Muscle layer of colon (tissue), 2 donors: ENCODE results near the gene CREBBP.

Experiments
- H3K27ac ChIP-seq: one replicate; pipeline ENCODE4 v1.7.0; 2013; ENCODE audit warnings: low read depth, mild to moderate bottlenecking, low read length, moderate library complexity
- H3K27me3 ChIP-seq, 2 donors: one replicate each; pipeline ENCODE4 v1.7.0; 2013; ENCODE audit warnings: low read length in 2 of 2, mild to moderate bottlenecking in 2 of 2; ENCODE audit not compliant: insufficient read depth in 2 of 2, control insufficient read depth in 1 of 2
- H3K36me3 ChIP-seq: one replicate; pipeline ENCODE4 v1.7.0; 2013; ENCODE audit warnings: mild to moderate bottlenecking, low read length; ENCODE audit not compliant: insufficient read depth
- H3K4me1 ChIP-seq: one replicate; pipeline ENCODE4 v1.7.0; 2013; ENCODE audit warnings: mild to moderate bottlenecking, low read length; ENCODE audit not compliant: insufficient read depth
- H3K4me3 ChIP-seq, 2 donors: one replicate each; pipeline ENCODE4 v1.7.0; 2013; ENCODE audit warnings: low read length in 2 of 2, low read depth in 1 of 2, mild to moderate bottlenecking in 1 of 2, moderate library complexity in 1 of 2
- H3K9ac ChIP-seq: one replicate; pipeline ENCODE4 v1.7.0; 2013; ENCODE audit warnings: low read length
- H3K9me3 ChIP-seq: one replicate; pipeline ENCODE4 v1.7.0; 2013; ENCODE audit warnings: mild to moderate bottlenecking, low read length
- donor health status: abdominal sarcoma.
- donor health status: Adenocarcinoma of cecum.

Gene CREBBP

DNA sequence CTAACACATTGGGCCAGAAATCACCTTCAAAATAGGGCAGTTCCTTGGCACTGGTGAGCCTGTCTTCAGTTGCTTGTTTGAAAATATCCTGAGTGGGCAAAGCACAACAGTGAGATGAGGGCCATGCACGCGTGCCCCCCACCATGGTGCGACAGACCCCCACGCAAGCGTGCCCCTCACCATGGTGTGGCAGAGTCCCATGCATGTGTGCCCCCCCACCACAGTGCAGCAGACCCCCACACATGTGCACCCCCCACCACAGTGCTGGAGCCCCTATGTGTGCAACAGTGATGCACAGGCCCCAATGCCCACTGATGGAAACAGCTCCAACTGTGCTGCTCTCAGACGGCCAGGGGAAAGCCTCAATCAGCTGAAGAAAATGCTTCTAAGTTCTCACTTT is 144.4 kb downstream of the CREBBP start:
- peaks cover 79% of the 10 kb centered on the region for H3K36me3 ChIP-seq
- H3K4me1 ChIP-seq: no peaks in the 10 kb centered on the region
- H3K9ac ChIP-seq: no peak overlapping the region
- H3K27me3 ChIP-seq: no peaks in the 10 kb centered on the region
- H3K9me3 ChIP-seq: no peaks in the 10 kb centered on the region
- H3K27ac ChIP-seq: no peak overlapping the region
- no peak overlapping the region for H3K4me3 ChIP-seq

DNA sequence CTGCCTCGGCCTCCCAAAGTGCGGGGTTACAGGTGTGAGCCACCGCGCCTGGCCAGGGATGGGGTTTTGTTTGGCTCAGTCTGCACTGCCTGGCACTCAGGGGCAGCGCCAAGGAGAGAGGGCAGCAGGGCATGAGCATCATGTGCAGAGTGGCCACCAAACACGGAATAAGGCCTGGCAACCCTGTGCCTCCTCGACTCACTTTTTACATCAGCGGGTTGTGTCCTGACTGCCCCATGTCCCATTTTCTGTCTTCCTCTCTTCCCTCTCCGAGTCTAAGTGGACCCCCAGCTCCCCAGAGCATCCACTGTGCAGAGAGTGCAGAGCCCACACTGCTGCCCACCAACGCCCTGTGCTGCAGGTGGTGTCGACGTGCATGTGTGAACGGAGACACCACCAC is 145.0 kb downstream of the CREBBP start:
- Histone ChIP-seq H3K4me1 (no peaks in the 10 kb centered on the region), H3K9me3 (no peaks in the 10 kb centered on the region), H3K9ac (no peak overlapping the region), H3K36me3 (peaks cover 79% of the 10 kb centered on the region), H3K27me3 (no peaks in the 10 kb centered on the region), H3K4me3 (no peak overlapping the region), H3K27ac (no peak overlapping the region)

DNA sequence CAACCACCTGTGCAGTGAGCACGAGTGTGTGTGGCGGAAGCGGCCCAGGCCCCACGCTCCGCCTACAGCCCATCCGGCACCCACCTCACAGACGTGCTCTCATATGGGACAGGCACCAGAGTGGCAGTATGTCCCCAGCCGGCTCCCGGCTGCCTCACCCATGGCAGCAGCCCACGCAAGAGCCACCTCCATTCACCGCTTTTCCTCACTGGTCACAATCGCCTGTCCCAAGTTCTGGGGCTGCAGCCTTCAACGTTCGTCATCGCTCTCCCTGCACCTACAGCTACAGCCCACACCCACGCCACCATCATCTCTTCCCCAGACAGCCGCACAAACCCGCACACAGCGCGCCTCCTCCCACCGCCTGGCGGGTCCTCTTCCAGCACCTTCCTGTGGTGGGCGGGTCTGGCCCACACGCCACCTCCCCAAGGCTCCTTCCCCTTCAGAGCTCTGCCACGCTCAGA is 145.7 kb downstream of the CREBBP start:
- Histone ChIP-seq H3K9me3 (no peaks in the 10 kb centered on the region), H3K4me1 (no peaks in the 10 kb centered on the region)

DNA sequence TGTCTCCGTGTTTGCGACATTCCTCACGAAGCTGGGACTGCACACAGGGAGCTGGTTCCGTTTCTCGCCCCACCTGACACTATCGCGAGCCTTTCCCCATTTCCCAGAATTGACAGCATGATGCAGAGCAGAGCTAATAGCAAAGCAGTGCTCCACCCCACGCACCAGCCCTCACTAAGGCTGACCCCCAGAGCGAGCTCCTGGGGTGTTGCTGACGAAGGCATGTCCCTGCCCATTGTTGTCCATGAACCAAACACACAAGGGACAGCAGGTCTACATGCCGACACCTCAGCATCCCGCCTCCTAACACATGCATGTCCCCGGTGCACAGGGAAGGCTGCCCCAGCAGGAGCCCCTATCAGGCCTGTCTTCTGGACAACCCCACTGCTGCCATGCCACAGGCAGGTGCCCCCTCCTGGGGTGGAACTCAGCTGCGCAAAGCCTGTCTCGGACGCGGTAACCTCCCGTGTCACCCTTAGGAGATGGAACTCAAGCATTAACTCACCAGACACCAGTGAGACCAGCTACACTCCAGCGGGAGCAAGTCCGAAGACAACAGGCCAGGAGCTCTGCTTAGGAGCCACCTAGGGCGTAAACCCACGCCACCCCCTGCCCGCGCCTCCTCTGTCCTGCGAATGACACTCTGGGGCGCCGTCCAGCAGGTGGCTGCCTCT is 146.3 kb downstream of the CREBBP start:
- no peaks in the 10 kb centered on the region for H3K4me1 ChIP-seq
- peaks cover 79% of the 10 kb centered on the region for H3K36me3 ChIP-seq
- no peaks in the 10 kb centered on the region for H3K9me3 ChIP-seq
- H3K4me3 ChIP-seq: no peak overlapping the region
- H3K9ac ChIP-seq: no peak overlapping the region
- no peaks in the 10 kb centered on the region for H3K27me3 ChIP-seq
- no peak overlapping the region for H3K27ac ChIP-seq

More for the DNA sequence above, 145.7 kb downstream of the CREBBP start:
- H3K27ac ChIP-seq: no peak overlapping the region
- H3K9ac ChIP-seq: no peak overlapping the region
- H3K4me3 ChIP-seq: no peak overlapping the region
- H3K36me3 ChIP-seq: peaks cover 80% of the 10 kb centered on the region
- H3K27me3 ChIP-seq: no peaks in the 10 kb centered on the region

DNA sequence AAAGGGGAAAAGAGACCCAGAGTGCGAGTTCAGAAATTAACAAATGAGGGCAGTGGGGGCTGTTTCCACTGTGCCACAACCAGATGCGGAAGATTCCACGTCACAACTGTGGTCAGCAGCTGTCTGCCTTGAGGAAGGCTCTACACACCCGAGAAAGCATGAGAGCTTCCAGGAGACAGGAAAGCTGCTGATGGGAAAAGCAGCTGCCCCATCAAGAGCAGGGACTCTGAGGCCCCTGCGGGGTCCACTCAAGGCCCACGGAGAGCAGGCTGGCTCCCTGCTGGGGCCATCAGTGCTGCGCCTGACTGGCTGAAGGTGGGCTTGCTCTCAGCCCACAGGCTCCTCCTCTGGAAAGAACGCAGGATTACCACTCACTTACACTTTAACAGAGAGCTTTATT is 148.3 kb downstream of the CREBBP start:
- no peaks in the 10 kb centered on the region for H3K4me1 ChIP-seq
- no peak overlapping the region for H3K9ac ChIP-seq
- no peaks in the 10 kb centered on the region for H3K9me3 ChIP-seq
- H3K4me3 ChIP-seq: no peak overlapping the region
- H3K27me3 ChIP-seq: no peaks in the 10 kb centered on the region
- H3K36me3 ChIP-seq: peaks cover 78% of the 10 kb centered on the region
- H3K27ac ChIP-seq: no peak overlapping the region

DNA sequence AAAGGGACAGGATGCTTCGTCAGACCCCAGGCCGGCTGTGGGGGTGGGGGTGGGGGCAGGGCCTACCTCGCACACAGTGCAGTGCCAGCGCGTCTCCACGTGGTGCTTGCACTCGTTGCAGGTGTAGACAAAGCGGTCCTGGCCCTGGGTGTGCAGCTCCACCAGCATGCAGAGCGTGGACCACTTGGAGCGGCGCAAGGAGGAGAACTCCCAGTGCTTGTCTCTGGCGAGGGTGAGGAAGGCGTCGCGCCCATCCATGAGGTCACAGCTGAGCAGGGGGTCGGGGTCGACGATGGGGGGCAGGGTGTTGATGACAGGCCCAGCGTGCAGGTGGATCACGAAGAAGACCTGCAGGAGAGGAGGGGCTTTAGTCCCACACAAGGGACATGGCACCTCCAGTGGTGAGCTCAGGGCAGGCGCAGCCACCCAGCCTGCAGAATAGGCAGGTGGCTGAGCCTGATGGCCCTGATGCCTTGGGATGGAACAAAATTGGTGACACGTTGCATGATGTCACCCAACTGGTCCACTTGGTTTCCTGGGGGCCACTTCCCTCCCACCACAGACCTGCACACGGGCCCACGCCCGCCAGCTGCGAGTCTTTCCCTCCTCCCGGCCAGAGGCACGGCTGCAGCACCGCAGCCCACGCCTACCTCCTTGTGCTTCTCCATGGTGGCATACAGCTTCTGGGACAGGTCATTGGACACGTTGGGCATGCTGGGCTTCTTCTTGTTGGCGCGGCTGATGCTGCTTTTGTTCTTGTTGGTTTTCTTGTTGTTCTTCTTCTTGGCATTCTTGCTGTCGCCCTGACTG is 149.2 kb downstream of the CREBBP start:
- peaks cover 70% of the 10 kb centered on the region for H3K36me3 ChIP-seq
- H3K9me3 ChIP-seq: no peaks in the 10 kb centered on the region
- no peak overlapping the region for H3K4me3 ChIP-seq
- no peak overlapping the region for H3K27ac ChIP-seq
- no peaks in the 10 kb centered on the region for H3K27me3 ChIP-seq
- H3K4me1 ChIP-seq: no peaks in the 10 kb centered on the region
- H3K9ac ChIP-seq: no peak overlapping the region

DNA sequence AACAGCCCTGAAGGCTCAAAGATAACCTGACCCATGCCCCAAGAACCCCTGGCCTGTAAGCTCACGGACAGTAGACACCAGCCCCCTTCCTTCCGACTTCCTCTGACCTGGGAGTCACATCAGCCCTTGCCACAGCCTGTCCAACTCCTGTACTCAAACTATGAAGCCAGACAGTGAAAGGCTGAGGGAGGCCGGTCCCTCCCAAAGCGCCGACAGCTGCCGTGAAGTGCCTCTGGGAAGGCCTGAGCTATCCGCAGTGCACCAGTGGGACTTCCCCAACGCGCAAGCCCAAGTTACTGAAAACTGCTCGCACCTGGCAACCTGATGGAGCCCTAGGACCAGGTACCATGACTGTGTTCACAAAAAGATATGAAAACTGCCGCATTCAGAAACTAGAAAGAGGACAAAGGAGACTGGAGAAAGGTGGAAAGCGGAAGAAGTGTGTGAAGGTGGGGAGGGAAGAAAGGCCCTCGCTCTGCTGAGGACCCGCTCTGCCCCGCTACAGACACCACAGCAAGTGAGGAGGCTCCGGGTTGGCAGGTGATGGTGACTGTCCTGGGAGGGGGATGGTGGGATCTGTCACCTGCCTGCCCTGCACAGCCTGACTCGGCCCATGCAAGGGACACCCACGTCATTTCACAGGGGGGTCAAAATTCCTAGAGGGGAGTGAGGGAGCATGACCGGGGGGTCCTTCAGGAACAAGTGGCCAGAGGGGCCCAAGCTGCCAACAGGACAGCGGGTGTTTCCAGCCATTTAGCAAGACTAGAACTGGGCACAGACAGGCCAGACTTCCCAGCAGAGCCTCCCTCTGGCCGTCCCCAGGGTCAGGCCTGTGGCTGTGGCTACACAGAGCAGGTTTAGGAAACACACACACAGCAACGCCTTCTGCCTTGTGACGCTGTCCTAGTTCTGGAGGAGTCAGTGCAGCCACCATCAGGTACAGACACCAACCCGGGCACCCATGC is 150.1 kb downstream of the CREBBP start:
- Histone ChIP-seq H3K9ac (no peak overlapping the region), H3K4me3 (no peak overlapping the region), H3K36me3 (peaks cover 61% of the 10 kb centered on the region), H3K27ac (no peak overlapping the region), H3K27me3 (no peaks in the 10 kb centered on the region), H3K4me1 (no peaks in the 10 kb centered on the region), H3K9me3 (no peaks in the 10 kb centered on the region)

DNA sequence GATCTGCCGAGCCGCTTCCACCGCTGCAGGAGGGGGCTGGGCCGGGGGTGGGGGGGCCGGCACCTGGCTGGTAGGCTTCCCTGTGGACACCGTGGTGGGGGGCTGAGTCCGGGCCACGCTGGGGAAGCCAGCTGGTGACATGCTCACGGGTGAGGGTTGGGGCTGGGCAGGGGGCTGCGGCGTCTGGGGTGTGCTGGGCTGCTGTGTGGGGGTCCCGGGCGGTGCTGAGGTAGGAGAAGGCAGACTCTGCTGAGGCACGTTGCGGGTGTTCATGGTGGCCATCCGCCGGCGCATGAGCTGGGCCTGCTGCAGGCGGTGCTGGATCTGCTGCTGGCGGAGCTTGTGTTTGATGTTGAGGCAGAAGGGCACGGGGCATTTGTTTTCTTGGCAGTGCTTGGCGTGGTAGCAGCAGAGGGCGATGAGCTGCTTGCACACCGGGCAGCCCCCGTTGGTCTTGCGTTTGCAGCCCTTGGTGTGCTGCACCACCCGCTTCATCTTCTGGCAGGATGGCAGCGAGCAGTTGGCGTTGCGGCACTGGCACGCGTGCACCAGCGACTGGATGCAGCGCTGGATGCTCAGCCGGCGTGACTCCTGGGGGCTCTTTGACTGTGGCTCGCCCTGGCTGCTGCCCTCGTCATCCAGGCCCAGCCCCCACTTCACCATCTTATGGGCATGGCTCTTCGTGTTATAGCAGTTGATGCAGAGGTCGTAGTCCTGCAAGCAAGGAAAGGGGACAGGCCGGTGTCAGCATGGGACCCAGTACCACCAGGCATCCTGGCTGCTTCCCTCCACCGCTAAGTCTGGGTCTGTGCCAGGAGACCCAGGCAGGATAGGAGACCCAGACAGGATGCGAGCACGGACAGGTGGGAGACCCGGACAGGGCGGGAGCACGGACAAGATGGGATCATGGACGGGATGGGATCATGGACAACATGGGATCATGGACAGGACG is 151.1 kb downstream of the CREBBP start:
- Histone ChIP-seq H3K27me3 (no peaks in the 10 kb centered on the region), H3K9ac (no peak overlapping the region), H3K9me3 (no peaks in the 10 kb centered on the region), H3K4me3 (no peak overlapping the region), H3K27ac (no peak overlapping the region), H3K36me3 (peaks cover 51% of the 10 kb centered on the region), H3K4me1 (no peaks in the 10 kb centered on the region)

DNA sequence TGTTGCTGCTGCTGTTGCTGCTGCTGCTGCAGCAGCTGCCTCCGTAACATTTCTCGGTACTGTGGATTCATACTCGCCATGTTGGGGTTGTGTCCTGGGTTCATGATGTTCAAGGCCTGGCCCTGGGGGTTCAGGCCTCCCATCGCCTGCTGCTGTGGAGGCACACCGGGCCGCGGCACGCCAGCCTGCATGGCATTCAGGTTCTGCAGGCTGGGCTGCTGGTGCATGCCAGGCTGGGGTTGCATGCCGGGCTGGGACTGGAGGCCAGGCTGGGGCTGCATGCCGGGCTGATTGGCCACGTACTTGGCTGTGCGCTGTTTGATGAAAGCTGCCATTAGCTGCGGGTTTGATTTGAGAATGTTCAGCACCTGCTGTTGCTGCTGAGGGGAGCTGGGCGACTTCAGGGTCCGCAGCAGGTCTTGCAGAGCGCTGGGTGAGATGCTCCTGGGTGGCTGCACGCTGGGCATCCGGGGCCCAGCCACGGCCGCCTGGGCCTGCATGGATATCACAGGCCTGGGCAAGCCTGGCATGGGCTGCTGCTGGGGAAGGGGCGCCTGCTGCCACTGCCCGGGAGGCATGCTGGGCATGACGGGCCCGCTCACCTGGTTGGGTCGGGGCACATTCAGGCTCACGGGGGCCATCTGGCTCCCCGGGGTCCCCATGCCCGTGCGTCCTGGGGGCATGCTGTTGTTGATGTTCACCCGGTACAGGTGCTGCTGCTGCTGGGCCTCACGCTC is 151.9 kb downstream of the CREBBP start:
- no peaks in the 10 kb centered on the region for H3K4me1 ChIP-seq
- H3K9ac ChIP-seq: no peak overlapping the region
- peaks cover 45% of the 10 kb centered on the region for H3K36me3 ChIP-seq
- H3K9me3 ChIP-seq: no peaks in the 10 kb centered on the region
- no peaks in the 10 kb centered on the region for H3K27me3 ChIP-seq
- H3K4me3 ChIP-seq: no peak overlapping the region
- no peak overlapping the region for H3K27ac ChIP-seq

DNA sequence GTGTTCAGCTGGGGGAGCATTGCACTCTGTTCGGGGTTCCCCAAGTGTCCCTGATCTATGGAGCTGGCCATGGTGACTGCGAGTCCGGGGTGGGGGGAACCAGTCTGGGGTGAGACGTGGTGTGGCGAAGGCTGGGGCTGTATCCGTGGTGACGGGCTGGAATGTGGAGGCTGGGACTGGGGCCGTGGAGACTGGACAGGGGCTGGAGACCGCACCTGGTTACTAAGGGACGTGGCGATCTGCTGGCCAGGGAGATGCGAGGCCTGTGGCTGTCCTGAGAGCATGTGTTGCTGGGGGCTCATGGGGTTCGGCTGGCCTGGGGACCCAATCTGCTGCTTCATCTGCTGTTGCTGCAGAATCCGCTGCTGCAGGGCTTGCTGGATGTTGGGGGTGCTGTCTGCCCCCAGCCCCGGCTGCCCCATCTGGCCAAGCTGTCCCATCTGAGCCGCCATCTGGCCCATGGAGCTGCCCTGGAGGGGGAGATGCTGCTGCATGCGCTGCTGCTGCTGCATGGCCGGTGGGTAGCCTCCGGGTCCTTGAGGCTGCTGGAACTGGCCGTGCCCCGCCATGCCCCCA is 152.6 kb downstream of the CREBBP start:
- Histone ChIP-seq H3K27me3 (no peaks in the 10 kb centered on the region), H3K9ac (no peak overlapping the region), H3K4me1 (no peaks in the 10 kb centered on the region), H3K4me3 (no peak overlapping the region), H3K9me3 (no peaks in the 10 kb centered on the region), H3K36me3 (peaks cover 45% of the 10 kb centered on the region), H3K27ac (no peak overlapping the region)
